T-helper 17 cell (primary cell): ENCODE results near the gene COA8. TPM values are rescaled to one million over a fixed set of nuclear protein-coding genes. Genes with fewer than 3 reads are reported as not detected.
"Not testable (repeated sequence)": the region's sequence is repeated elsewhere in the genome, so short reads cannot be mapped to it uniquely, and the experiment has no call there.

Experiments
- ATAC-seq: fragments of 150-1000 bp; cut with Tn5 transposase; 2 replicates; pipeline ENCODE4 v1.10.0; 2021; ENCODE audit warnings: mild to moderate bottlenecking, moderate library complexity
- DNase-seq, 3 donors: peaks; one replicate each; pipeline versions ENCODE4 v3.0.0 to v3.0.0-alpha.2; 2020 to 2021
- H3K9me3 ChIP-seq: one replicate; pipeline ENCODE4 v1.7.0; 2013; ENCODE audit warnings: low read length, mild to moderate bottlenecking; ENCODE audit not compliant: control insufficient read depth, poor library complexity, severe bottlenecking
- H3K27ac Mint-ChIP-seq: one replicate; pipeline ENCODE4 v1.8.0; 2022; ENCODE audit warnings: mild to moderate bottlenecking, moderate library complexity, mixed read lengths
- H3K27me3 Mint-ChIP-seq: one replicate; pipeline ENCODE4 v1.8.0; 2022; ENCODE audit warnings: mixed read lengths
- H3K36me3 Mint-ChIP-seq: one replicate; pipeline ENCODE4 v1.8.0; 2022; ENCODE audit warnings: low read depth, mixed read lengths
- H3K4me1 Mint-ChIP-seq: one replicate; pipeline ENCODE4 v1.8.0; 2022; ENCODE audit warnings: mild to moderate bottlenecking, mixed read lengths
- H3K4me3 Mint-ChIP-seq: one replicate; pipeline ENCODE4 v1.8.0; 2022; ENCODE audit warnings: mild to moderate bottlenecking, moderate library complexity, mixed read lengths
- total RNA-seq, 4 donors: library from RNA in 2 of 4; stranded (reverse) in 2 of 4; gene quantifications; one replicate each; pipeline ENCODE4 v1.2.3 and lab custom pipeline; 2022 to 2026

The COA8 gene
- total RNA-seq, 2 donors from 2014 or later = 18.3 to 19.4 TPM

DNA sequence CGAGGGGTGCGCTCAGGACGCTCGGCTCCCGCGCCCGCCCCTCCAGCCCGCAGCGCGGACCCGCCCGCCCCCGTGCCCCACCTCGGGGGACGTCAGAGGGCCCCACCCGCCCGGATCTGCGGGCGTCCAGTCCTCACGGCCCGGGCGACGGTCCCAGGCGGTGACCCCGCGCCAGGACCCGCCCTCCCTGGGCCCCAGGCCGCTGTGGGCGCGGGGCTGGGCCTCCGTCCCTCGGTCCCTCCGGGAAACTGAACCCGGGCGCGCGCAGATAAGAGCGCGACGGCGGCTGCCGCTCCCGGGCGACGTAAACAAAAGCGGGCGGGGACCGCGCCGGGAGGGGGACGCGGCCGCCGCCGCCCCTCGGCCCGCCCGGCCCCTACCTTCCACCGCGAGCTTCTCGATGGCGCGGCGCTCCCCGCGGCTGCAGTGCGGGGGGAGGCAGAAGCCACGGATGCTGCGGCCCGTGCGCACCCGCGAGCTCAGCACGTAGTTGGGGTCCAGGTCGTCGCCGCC, 41.3 kb upstream of the COA8 start:
- Mint-ChIP-seq H3K4me1 (peaks cover 12% of the 10 kb centered on the region), H3K4me3 (peak overlapping the region; percentile 63), H3K27ac (no peak overlapping the region), H3K36me3 (no peaks in the 10 kb centered on the region), H3K27me3 (no peaks in the 10 kb centered on the region)
- DNase-seq = peak in 1 of 3 donors; percentile 19
- peak; percentile 33 for ATAC-seq
- H3K9me3 ChIP-seq = no peaks in the 10 kb centered on the region

DNA sequence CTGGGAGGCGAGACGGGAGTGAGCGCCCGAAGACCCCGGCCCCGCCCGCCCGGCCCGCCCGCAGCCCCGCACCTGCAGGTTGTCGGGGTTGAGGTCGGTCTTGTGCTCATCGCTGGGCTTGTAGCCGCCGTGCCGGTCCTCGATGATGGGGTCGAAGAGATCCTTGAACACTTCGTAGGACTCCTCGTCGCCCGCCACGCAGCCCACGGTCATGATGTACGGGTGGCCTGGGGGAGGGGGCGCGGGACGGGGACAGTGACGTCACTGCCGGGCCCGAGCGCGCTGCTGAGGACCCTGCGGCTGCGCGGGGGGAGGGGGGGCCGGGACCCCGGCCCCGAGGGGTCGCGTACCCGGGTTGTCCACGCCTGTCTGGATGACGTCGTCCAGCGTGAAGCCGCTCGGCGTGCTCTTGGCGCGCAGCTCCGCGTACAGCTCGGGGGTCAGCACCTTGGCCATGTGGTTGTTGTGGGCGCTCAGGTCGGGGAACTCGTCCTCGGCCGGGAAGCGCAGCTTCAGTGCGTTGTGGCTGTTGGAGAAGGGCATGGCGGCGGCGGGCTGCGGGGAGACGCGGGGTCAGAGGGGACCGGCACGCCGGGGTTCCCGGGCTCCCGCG, 40.7 kb upstream of the COA8 start:
- no peaks in the 10 kb centered on the region for H3K9me3 ChIP-seq
- Mint-ChIP-seq H3K4me3 (peak overlapping the region; percentile 63), H3K27ac (no peak overlapping the region), H3K36me3 (no peaks in the 10 kb centered on the region), H3K27me3 (no peaks in the 10 kb centered on the region), H3K4me1 (peaks cover 13% of the 10 kb centered on the region)
- ATAC-seq (peak; percentile 16), DNase-seq (no peak)

DNA sequence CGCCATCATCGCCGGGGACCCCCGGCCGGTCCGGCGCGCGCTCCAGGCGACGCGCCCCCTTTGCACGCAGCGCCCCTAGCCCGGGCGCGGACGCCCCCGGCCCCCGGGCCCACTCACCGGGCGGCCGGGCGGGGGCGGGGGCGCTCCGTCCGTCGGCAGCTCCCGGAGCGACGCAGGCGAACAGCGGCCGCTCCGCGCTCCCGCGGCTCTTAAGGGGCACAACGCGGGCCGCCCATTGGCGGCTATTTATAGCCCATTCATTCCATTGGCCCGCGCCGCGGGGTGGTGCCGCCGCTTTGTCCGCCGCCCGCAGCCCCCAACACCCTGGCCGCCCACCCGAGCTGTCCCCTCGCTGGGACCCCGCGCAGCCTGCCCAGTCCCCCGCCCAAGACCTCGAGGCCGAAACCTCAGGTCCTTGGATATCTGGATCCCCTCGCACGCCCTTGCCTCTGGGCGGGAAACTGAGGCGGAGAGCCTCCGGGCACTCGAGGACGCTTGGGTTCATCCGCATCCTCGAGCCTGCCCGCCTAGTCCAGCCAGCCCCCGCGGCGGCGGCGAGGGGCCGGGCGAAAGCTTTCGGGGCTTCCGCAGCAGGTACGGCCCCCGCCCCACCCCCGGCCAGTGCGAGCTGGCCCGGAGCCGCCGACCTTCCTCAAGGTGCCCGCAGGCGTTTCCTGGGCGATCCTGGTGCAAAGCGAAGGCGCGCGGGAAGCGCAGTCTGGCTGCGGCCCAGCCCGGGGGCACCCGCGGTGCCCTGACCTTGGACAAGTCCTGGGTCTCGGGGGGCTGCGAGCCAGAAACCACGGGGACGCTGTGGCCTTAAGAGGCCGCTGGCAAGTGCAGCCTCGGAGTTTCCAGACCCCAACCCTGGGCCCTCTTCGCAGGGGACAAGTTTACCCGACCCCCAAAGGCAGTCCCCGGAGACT, 39.8 kb upstream of the COA8 start, which contains the start of gene CKB:
CKB (minus strand) TSS at position 182 of the 926 bp plus-strand sequence. CDS start 337 bp downstream, outside the sequence.
- Mint-ChIP-seq H3K27ac (no peak within 1 kb of the TSS), H3K4me1 (peaks cover 19% of the 10 kb centered on the region), H3K27me3 (no peaks in the 10 kb centered on the region), H3K4me3 (peak within 1 kb of the TSS; percentile 63), H3K36me3 (no peaks in the 10 kb centered on the region)
- ATAC-seq (no peak), DNase-seq (no peak)
- no peaks in the 10 kb centered on the region for H3K9me3 ChIP-seq

DNA sequence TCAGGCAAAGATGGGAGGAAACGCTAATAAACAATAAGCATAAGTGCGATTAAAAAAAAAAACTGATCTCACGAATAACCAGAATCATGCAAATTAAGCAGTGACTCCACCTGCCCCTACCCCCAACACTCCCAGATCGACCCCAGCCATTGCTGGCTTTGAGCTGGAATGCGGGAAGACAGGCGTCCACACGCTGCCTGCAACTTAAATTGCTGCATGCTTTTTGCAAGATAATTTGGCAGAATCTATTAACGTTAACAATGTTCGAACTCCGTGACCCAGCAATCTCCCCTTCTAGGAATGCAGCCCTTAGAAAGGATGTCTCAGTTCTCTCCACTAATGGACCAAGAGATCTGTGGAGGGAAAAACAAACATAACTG, 39.2 kb upstream of the COA8 start:
- ATAC-seq = no peak
- Mint-ChIP-seq H3K27ac (no peak overlapping the region), H3K27me3 (no peaks in the 10 kb centered on the region), H3K36me3 (no peaks in the 10 kb centered on the region), H3K4me1 (peaks cover 20% of the 10 kb centered on the region), H3K4me3 (peak overlapping the region; percentile 49)
- no peak for DNase-seq
- no peaks in the 10 kb centered on the region for H3K9me3 ChIP-seq

DNA sequence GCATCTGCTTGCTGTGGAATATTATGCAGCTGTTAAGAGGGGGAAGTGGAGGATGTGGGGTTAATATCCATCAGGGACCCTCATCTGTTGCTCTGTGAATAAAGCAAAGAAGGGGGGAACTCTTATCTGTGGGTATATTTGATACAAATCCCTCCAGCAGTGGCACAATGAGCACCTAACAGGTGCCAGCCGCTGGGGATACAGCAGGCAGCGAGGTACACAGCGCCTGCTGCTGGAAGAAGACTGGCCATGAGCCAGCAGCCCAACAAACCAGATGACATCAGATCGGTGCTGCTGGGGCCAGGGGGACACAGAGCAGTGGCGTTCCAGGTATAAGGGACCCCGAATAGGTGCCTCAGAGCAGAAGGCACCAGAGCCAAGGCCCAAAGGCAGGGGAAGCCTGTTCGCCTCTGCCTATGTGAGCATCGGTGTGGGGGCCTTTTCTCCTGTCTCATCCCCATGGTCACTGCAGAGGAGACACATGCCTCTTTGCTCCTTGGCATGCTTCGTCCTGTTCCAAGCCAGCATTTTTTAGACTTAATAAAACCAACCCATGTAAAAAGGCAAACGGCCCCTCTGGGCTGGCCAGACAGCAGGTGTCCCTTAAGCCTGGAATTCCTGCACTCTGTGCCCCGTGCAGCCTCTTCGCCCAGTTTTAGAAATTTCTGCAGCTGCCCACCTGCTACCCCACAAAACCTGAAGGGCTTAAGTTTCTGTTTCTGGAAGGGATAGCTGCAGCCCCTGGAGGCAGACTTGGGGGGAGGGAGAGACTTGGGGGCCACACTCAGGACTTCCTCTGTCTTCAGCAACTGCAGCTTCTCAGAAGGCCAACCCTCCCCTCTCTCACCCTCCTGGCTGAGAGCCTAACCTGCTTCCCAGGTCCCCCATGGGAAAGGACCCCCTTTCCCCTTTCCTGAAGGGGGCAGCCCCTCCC, 38.5 kb upstream of the COA8 start:
- H3K27me3 Mint-ChIP-seq = no peaks in the 10 kb centered on the region
- no peak overlapping the region for H3K27ac Mint-ChIP-seq
- ATAC-seq (no peak), DNase-seq (no peak)
- H3K4me1 Mint-ChIP-seq = peaks cover 20% of the 10 kb centered on the region
- no peaks in the 10 kb centered on the region for H3K9me3 ChIP-seq
- no peaks in the 10 kb centered on the region for H3K36me3 Mint-ChIP-seq
- no peak overlapping the region for H3K4me3 Mint-ChIP-seq

DNA sequence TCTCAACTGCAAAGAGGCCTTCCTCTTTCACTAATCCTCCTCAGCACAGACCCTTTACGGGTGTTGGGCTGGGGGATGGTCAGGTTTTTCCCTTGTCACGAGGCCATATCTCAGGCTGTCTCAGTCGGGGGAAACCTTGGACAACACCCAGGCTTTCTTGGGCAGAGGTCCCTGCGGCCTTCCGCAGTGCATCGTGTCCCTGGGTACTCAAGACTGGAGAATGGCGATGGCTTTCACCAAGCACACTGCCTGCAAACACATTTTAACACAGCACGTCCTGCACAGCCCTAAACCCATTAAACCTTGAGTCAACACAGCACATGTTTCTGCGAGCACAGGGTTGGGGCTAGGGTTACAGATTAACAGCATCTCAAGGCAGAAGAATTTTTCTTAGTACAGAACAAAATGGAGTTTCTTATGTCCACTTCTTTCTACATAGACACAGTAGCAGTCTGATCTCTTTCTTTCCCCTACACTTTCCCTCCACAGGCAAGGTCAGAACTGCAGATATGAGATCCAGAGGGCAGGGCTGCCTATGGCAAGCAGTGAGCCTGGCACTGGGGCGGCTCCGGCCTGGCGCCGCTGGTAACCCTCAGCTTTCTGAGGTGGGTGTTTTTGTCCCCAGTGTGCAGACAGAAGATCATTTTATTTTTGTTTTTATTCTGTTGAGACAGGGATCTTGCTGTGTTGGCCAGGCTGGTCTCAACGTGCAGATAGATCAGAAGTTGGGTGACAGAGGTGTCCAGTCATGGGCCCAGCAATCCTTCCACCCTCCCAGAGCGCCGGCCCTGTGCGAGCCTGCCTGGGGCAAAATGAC, 37.1 kb upstream of the COA8 start:
- H3K36me3 Mint-ChIP-seq, H3K4me3 Mint-ChIP-seq, ATAC-seq, DNase-seq, H3K27me3 Mint-ChIP-seq, H3K9me3 ChIP-seq: not testable (repeated sequence)
- Mint-ChIP-seq H3K4me1 (peaks cover 28% of the 10 kb centered on the region), H3K27ac (peak overlapping the region; percentile 6)

DNA sequence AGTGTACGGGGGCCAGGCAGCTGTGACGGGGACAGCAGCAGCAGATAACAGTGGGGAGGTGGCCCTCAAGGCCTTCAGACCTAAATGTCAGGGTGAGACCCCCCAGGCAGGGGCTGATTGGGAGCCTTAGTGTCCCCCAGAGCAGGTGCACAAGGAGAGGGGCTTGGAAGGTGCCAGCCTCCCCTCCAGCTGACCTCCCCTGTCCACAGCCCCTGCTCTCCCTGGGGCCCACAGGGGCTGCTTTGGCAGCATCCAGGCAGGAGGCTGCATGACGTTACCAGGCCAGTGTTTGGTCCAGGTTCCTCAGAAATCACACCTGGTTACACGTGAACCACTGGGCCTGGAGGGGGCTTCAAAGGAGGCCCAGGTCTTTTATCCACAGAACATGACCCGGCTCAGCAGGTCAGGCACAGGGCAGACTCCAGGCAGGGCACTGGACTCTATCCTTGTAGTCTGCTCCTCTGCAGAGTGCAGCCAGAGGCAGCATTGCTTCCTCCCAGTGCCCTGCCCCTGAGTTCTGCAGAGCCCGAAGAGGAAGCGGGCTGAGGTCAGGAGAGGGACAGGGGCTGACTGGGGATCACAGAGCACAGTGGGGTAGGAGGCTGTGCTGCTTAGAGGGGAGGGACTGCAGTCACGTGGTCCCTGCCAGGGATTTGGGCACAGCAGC, 36.4 kb upstream of the COA8 start:
- Mint-ChIP-seq H3K27ac (peak overlapping the region; percentile 88), H3K4me3 (no peak overlapping the region), H3K27me3 (no peaks in the 10 kb centered on the region), H3K4me1 (peaks cover 32% of the 10 kb centered on the region), H3K36me3 (no peaks in the 10 kb centered on the region)
- DNase-seq = no peak
- ATAC-seq = no peak
- no peaks in the 10 kb centered on the region for H3K9me3 ChIP-seq

DNA sequence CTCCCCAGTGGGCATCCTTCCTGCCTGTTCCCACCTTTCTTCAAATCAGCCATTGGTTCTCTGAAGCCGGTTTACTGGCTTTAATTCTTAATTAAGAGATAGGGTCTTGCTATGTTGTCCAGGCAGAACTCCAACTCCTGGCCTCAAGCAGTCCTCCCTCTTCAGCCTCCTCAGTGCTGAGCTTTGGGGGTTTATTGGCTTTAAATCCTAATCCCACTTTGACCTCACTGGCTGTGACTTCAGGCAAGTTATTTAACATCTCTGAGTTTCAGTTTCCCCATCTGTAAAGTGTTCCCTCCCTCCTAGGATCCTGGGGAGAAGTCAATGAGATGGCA, 35.9 kb upstream of the COA8 start:
- ATAC-seq (no peak), DNase-seq (no peak)
- Mint-ChIP-seq H3K27ac (peak overlapping the region; percentile 88), H3K27me3 (no peaks in the 10 kb centered on the region), H3K4me1 (peaks cover 35% of the 10 kb centered on the region), H3K4me3 (peak overlapping the region; percentile 76), H3K36me3 (no peaks in the 10 kb centered on the region)
- no peaks in the 10 kb centered on the region for H3K9me3 ChIP-seq

DNA sequence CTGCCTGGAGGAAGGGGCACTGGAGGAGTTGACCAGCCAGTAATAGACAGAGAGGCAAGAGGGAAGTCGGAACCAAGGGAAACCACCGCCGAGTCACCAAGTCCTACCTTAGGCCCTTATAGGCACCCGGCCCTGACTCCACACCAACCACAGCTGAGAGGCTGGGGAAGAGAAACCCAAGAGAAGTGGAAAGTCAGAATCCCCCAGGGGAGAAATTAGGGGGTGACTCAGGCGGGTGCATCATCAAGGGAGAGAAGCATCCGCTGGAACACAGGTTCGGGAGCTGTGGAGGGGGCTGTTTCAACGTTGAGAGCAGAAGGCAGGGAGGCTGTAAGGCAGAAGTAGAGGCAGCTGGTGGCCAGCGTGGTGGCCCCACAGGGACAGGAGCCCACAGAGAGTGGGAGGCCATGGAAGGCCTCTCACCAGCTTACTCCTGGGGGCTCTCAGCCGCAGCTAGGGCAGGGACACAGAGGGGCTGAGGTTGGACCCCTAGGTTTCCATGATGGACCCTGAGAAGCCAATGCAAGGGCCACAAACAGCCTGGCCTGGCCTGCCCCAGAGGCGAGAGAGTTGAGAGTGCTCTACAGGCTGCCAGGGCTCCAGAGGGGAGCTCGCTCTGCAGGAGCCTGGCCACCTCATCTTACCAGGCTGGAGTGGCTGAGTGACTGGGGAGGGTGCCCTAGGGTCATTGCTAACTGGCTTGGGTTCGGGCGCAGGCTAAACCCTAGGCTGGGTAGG, 35.2 kb upstream of the COA8 start:
- Mint-ChIP-seq H3K4me1 (peaks cover 35% of the 10 kb centered on the region), H3K27me3 (no peaks in the 10 kb centered on the region), H3K4me3 (peak overlapping the region; percentile 95), H3K36me3 (no peaks in the 10 kb centered on the region), H3K27ac (peak overlapping the region; percentile 88)
- ATAC-seq (peak; percentile 26), DNase-seq (no peak)
- no peaks in the 10 kb centered on the region for H3K9me3 ChIP-seq

DNA sequence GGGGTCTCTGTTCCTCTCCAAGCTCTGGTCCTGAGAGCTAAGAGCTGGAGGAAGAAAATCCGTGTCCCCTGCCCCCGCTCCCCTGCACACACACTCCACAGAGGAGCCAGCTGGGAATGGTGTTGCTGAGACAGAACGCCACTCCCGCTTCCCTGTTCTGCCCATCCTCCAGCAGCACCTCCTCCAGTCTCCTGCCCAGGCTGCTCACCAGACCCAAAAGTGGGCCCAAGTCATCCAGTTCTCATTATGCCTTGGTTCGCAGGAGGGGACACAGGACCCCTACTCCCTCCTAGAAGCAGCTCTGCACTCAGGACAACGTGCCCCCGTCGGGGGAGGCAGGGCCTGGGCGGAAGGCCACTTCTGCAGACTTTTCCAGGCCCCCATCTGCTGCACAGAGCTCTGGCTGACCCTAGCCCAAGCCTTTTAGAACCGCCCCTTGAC, 34.6 kb upstream of the COA8 start:
- ATAC-seq (no peak), DNase-seq (no peak)
- H3K27me3 Mint-ChIP-seq = no peaks in the 10 kb centered on the region
- H3K36me3 Mint-ChIP-seq = no peaks in the 10 kb centered on the region
- H3K4me3 Mint-ChIP-seq = peak overlapping the region; percentile 95
- peaks cover 35% of the 10 kb centered on the region for H3K4me1 Mint-ChIP-seq
- H3K27ac Mint-ChIP-seq = peak overlapping the region; percentile 88
- no peaks in the 10 kb centered on the region for H3K9me3 ChIP-seq

DNA sequence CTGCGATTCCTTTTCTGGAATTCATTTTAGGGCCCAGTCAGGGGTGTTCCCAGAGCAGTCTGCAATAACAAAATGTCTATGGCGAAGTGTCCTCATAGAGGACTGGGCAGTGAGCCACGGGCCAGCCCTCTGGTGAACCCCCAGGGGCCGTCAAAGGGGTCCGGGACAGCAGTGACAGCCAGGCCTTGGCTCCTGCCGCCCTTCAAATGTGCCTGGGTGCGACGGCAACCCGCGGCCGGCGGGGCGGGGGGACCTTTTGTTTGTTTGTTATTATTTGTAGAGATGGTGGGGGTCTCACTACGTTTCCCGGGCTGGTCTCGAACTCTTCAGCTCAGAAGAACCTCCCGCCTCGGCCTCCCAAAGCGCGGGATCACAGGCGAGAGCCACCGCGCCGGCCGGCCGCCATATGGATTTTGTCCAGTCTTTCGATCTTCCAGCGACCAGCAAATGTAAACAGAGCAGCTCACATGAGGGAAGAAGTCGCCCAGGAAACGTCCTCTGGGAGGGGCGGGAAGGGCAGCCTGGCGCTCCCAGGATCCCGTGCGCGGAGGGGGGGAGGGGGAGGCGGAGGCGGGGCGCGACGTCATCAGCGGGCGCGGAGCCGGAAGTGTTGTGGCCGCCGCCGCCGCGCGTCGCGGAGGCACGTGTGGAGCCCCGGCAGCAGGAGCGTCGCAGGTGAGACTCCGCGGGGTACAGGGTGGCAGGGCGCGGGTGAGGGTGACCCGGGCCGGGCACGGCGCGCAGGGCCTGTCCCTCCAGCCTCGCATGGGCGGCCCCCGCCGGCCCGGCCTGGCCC, 34.0 kb upstream of the COA8 start, which contains the start of gene TRMT61A:
TRMT61A (plus strand) TSS at position 610 of the 796 bp plus-strand sequence. CDS start 783 bp downstream, outside the sequence.
- no peaks in the 10 kb centered on the region for H3K9me3 ChIP-seq
- Mint-ChIP-seq H3K4me3 (peak within 1 kb of the TSS; percentile 95), H3K27ac (peak within 1 kb of the TSS; percentile 88), H3K4me1 (peaks cover 35% of the 10 kb centered on the region), H3K36me3 (no peaks in the 10 kb centered on the region), H3K27me3 (no peaks in the 10 kb centered on the region)
- ATAC-seq = peak; percentile 90
- peak; percentile 62 to 77 (median 75) for DNase-seq
